Measurements from ENCODE around the gene BDNF. TPM values are rescaled to one million over a fixed set of nuclear protein-coding genes. Genes with fewer than 3 reads are reported as not detected.

Gene BDNF
- total and polyA plus RNA-seq, 4 donors, result 0.03 to 0.28 (median 0.07) TPM

GRCh38 chr11:27627979-27628378 lies 72.3 kb downstream of the BDNF start:
- H3K9me3 ChIP-seq (ENCODE audit: control insufficient read depth in 4 of 4, low read length in 3 of 4), result no peaks in the 10 kb centered on the region
- H3K9ac ChIP-seq (ENCODE audit: low read depth in 1 of 2, low read length in 2 of 2), result no peak overlapping the region
- no peak overlapping the region for H3K4me3 ChIP-seq (ENCODE audit: low read depth in 1 of 3, low read length in 3 of 3)
- no peaks in the 10 kb centered on the region for H3K36me3 ChIP-seq (ENCODE audit: control insufficient read depth in 4 of 4, insufficient read depth in 3 of 4, low read depth in 1 of 4, low read length in 3 of 4)
- 95% methylated on average over 1 of the region's 1 CpG for WGBS
- DNase-seq (ENCODE audit: low spot score), result no peak
- H3K27me3 ChIP-seq (ENCODE audit: control insufficient read depth in 4 of 4, insufficient read depth in 4 of 4, low read length in 3 of 4), result no peaks in the 10 kb centered on the region
- TF ChIP-seq HNF4G (IDR thresholded peaks at IDR 0.05), result no peak
- TF ChIP-seq SP1 (IDR thresholded peaks at IDR 0.05), result no peak
- TF ChIP-seq NR2F2 (IDR thresholded peaks at IDR 0.05), result no peak
- no peak for TF ChIP-seq RXRA (IDR thresholded peaks at IDR 0.05)
- no peak for TF ChIP-seq EGR1 (IDR thresholded peaks at IDR 0.05; ENCODE audit: low read depth in 2 of 2)
- TF ChIP-seq YY1 (IDR thresholded peaks at IDR 0.05), result no peak
- TF ChIP-seq FOXA1 (IDR thresholded peaks at IDR 0.05), result no peak
- TF ChIP-seq TAF1 (conservative IDR thresholded peaks at IDR 0.05), result no peak
- TF ChIP-seq FOXA2 (IDR thresholded peaks at IDR 0.05), result no peak
- H3K27ac ChIP-seq (ENCODE audit: low read depth in 1 of 2, low read length in 2 of 2), result no peak overlapping the region
- H3K4me1 ChIP-seq (ENCODE audit: control insufficient read depth in 4 of 4, insufficient read depth in 4 of 4, low read length in 3 of 4), result peaks cover 0 to 7% (median 3%) of the 10 kb centered on the region in 4 donors

GRCh38 chr11:27626938-27627586 lies 73.2 kb downstream of the BDNF start:
- Histone ChIP-seq H3K9ac (ENCODE audit: low read depth in 1 of 2, low read length in 2 of 2) (no peak overlapping the region), H3K27me3 (ENCODE audit: control insufficient read depth in 4 of 4, insufficient read depth in 4 of 4, low read length in 3 of 4) (no peaks in the 10 kb centered on the region), H3K9me3 (ENCODE audit: control insufficient read depth in 4 of 4, low read length in 3 of 4) (no peaks in the 10 kb centered on the region), H3K4me3 (ENCODE audit: low read depth in 1 of 3, low read length in 3 of 3) (no peak overlapping the region), H3K4me1 (ENCODE audit: control insufficient read depth in 4 of 4, insufficient read depth in 4 of 4, low read length in 3 of 4) (peaks cover 0 to 14% (median 5%) of the 10 kb centered on the region in 4 donors), H3K36me3 (ENCODE audit: control insufficient read depth in 4 of 4, insufficient read depth in 3 of 4, low read depth in 1 of 4, low read length in 3 of 4) (no peaks in the 10 kb centered on the region), H3K27ac (ENCODE audit: low read depth in 1 of 2, low read length in 2 of 2) (no peak overlapping the region)
- no peak for TF ChIP-seq TAF1 (conservative IDR thresholded peaks at IDR 0.05)
- no peak for TF ChIP-seq MAX (IDR thresholded peaks at IDR 0.05)
- TF ChIP-seq ZBTB33 (IDR thresholded peaks at IDR 0.05), result no peak
- TF ChIP-seq FOXA1 (IDR thresholded peaks at IDR 0.05), result no peak
- no peak for TF ChIP-seq RXRA (IDR thresholded peaks at IDR 0.05)
- no peak for TF ChIP-seq NR2F2 (IDR thresholded peaks at IDR 0.05)
- no peak for TF ChIP-seq ATF3 (IDR thresholded peaks at IDR 0.05)
- TF ChIP-seq SP1 (IDR thresholded peaks at IDR 0.05), result no peak
- no peak for TF ChIP-seq GABPA (IDR thresholded peaks at IDR 0.05 in 1 of 2, conservative IDR thresholded peaks at IDR 0.05 in 1 of 2)
- no peak for DNase-seq (ENCODE audit: low spot score)
- 96% methylated on average over 4 of the region's 4 CpGs for WGBS

GRCh38 chr11:27626269-27626937 lies 73.9 kb downstream of the BDNF start:
- no peak overlapping the region for H3K9ac ChIP-seq (ENCODE audit: low read depth in 1 of 2, low read length in 2 of 2)
- H3K36me3 ChIP-seq (ENCODE audit: control insufficient read depth in 4 of 4, insufficient read depth in 3 of 4, low read depth in 1 of 4, low read length in 3 of 4), result no peaks in the 10 kb centered on the region
- H3K27ac ChIP-seq (ENCODE audit: low read depth in 1 of 2, low read length in 2 of 2), result no peak overlapping the region
- H3K4me3 ChIP-seq (ENCODE audit: low read depth in 1 of 3, low read length in 3 of 3), result no peak overlapping the region
- DNase-seq (ENCODE audit: low spot score), result no peak
- no peaks in the 10 kb centered on the region for H3K9me3 ChIP-seq (ENCODE audit: control insufficient read depth in 4 of 4, low read length in 3 of 4)
- H3K4me1 ChIP-seq (ENCODE audit: control insufficient read depth in 4 of 4, insufficient read depth in 4 of 4, low read length in 3 of 4), result peaks cover 0 to 21% (median 11%) of the 10 kb centered on the region in 4 donors
- H3K27me3 ChIP-seq (ENCODE audit: control insufficient read depth in 4 of 4, insufficient read depth in 4 of 4, low read length in 3 of 4), result no peaks in the 10 kb centered on the region
- 92% methylated on average over 4 of the region's 4 CpGs for WGBS
- no peak for TF ChIP-seq YY1 (IDR thresholded peaks at IDR 0.05)
- TF ChIP-seq NR2F2 (IDR thresholded peaks at IDR 0.05), result no peak
- TF ChIP-seq HNF4A (conservative IDR thresholded peaks at IDR 0.05), result no peak
- no peak for TF ChIP-seq MAX (IDR thresholded peaks at IDR 0.05)
- TF ChIP-seq CTCF (IDR thresholded peaks at IDR 0.05; ENCODE audit: low read depth, low read length, missing input control), result no peak
- TF ChIP-seq FOXA1 (IDR thresholded peaks at IDR 0.05), result no peak
- TF ChIP-seq GABPA (IDR thresholded peaks at IDR 0.05 in 1 of 2, conservative IDR thresholded peaks at IDR 0.05 in 1 of 2), result no peak
- no peak for TF ChIP-seq RXRA (IDR thresholded peaks at IDR 0.05)
- no peak for TF ChIP-seq TAF1 (conservative IDR thresholded peaks at IDR 0.05)
- TF ChIP-seq RAD21 (IDR thresholded peaks at IDR 0.05), result no peak
- TF ChIP-seq REST (IDR thresholded peaks at IDR 0.05), result no peak

All from liver (tissue), 9 donors.